HEK293 (cell line): ENCODE measurements around the gene SPATA21.

ENCODE experiments used
- CTCF ChIA-PET: fragments of 350-600 bp; formaldehyde crosslinking; extraction: SDS; loops from one replicate; lab custom pipeline; 2021; ENCODE audit warnings: antibody characterized with exemption; lab: Yijun Ruan, JAX
- POLR2A ChIA-PET: fragments of 300-600 bp; formaldehyde crosslinking; extraction: SDS; loops from one replicate; lab custom pipeline; 2020; ENCODE audit warnings: antibody characterized with exemption, inconsistent platforms; lab: Yijun Ruan, JAX
- H3K27ac ChIP-seq: fragments of 200-500 bp; sonication (Bioruptor generic); 2 replicates; pipeline ENCODE4 v1.5.1; 2014; ENCODE audit warnings: low read depth, low read length, control low read depth, inconsistent platforms; ENCODE audit errors: extremely low read depth
- H3K36me3 ChIP-seq, 2 experiments: fragments of 200-500 bp in 1 of 2; sonication (Bioruptor generic) in 1 of 2; 1 replicate in 1 of 2; 2 replicates in 1 of 2; pipeline ENCODE4 v1.5.1; 2014 to 2017; ENCODE audit warnings: inconsistent platforms in 2 of 2, low read length in 2 of 2; ENCODE audit not compliant: control insufficient read depth in 2 of 2, insufficient read depth in 1 of 2
- H3K4me1 ChIP-seq: fragments of 200-500 bp; sonication (Bioruptor generic); 2 replicates; pipeline ENCODE4 v1.5.1; 2014; ENCODE audit warnings: mild to moderate bottlenecking, low read length, inconsistent platforms; ENCODE audit not compliant: control insufficient read depth, insufficient read depth
- H3K4me3 ChIP-seq: 2 replicates; pipeline ENCODE4 v1.5.1; 2011; ENCODE audit warnings: low read depth, mild to moderate bottlenecking, control low read depth, low read length, moderate library complexity
- H3K9me3 ChIP-seq: fragments of 200-500 bp; sonication (Bioruptor generic); 2 replicates; pipeline ENCODE4 v1.5.1; 2014; ENCODE audit warnings: low read depth, low read length, inconsistent platforms; ENCODE audit not compliant: control insufficient read depth, insufficient read depth
- FEZF1 ChIP-seq: fragments of 450-650 bp; formaldehyde crosslinking; IDR thresholded peaks from 2 replicates; pipeline ENCODE4 v1.5.1; 2016; ENCODE audit warnings: missing biosample characterization, missing genetic modification characterization
- IKZF3 ChIP-seq: fragments of 450-650 bp; IDR thresholded peaks from 2 replicates; pipeline ENCODE4 v1.5.0; 2018; ENCODE audit warnings: missing biosample characterization, mild to moderate bottlenecking, missing genetic modification characterization, moderate library complexity
- KLF1 ChIP-seq: fragments of 450-650 bp; formaldehyde crosslinking; IDR thresholded peaks from 2 replicates; pipeline ENCODE4 v1.5.1; 2016; ENCODE audit warnings: missing biosample characterization, missing genetic modification characterization
- SCRT2 ChIP-seq: fragments of 450-650 bp; formaldehyde crosslinking; IDR thresholded peaks from 2 replicates; pipeline ENCODE4 v1.5.1; 2016; ENCODE audit warnings: missing biosample characterization, missing genetic modification characterization
- SP7 ChIP-seq: fragments of 450-650 bp; formaldehyde crosslinking; IDR thresholded peaks from 2 replicates; pipeline ENCODE4 v1.5.1; 2016; ENCODE audit warnings: missing biosample characterization, missing genetic modification characterization
- ZBTB7A ChIP-seq: fragments of 450-650 bp; formaldehyde crosslinking; IDR thresholded peaks from 2 replicates; pipeline ENCODE4 v1.5.1; 2016; ENCODE audit warnings: low read depth, missing biosample characterization, missing genetic modification characterization
- ZEB2 ChIP-seq: fragments of 450-650 bp; formaldehyde crosslinking; IDR thresholded peaks from 2 replicates; pipeline ENCODE4 v1.5.1; 2016; ENCODE audit warnings: missing biosample characterization, missing genetic modification characterization
- ZNF112 ChIP-seq: fragments of 450-650 bp; formaldehyde crosslinking; IDR thresholded peaks from 2 replicates; pipeline ENCODE4 v1.5.0; 2017; ENCODE audit warnings: missing biosample characterization, missing genetic modification characterization
- ZNF114 ChIP-seq: fragments of 450-650 bp; formaldehyde crosslinking; IDR thresholded peaks from 2 replicates; pipeline ENCODE4 v1.5.0; 2017; ENCODE audit warnings: missing biosample characterization, missing genetic modification characterization
- ZNF292 ChIP-seq: fragments of 450-650 bp; formaldehyde crosslinking; IDR thresholded peaks from 2 replicates; pipeline ENCODE4 v1.5.1; 2016; ENCODE audit warnings: low read depth, missing biosample characterization, missing genetic modification characterization, borderline replicate concordance
- ZNF670 ChIP-seq: fragments of 450-650 bp; formaldehyde crosslinking; IDR thresholded peaks from 2 replicates; pipeline ENCODE4 v1.5.1; 2016; ENCODE audit warnings: missing biosample characterization, missing genetic modification characterization, low read depth
- ZNF707 ChIP-seq: fragments of 450-650 bp; formaldehyde crosslinking; IDR thresholded peaks from 2 replicates; pipeline ENCODE4 v1.5.1; 2016; ENCODE audit warnings: missing biosample characterization, missing genetic modification characterization
- ZNF76 ChIP-seq: fragments of 450-650 bp; formaldehyde crosslinking; IDR thresholded peaks from 2 replicates; pipeline ENCODE4; 2016; ENCODE audit warnings: low read depth, missing biosample characterization, missing genetic modification characterization, borderline replicate concordance
- ZNF785 ChIP-seq: fragments of 450-650 bp; formaldehyde crosslinking; IDR thresholded peaks from 2 replicates; pipeline ENCODE4 v1.5.1; 2016; ENCODE audit warnings: missing biosample characterization, missing genetic modification characterization
- ZSCAN30 ChIP-seq: fragments of 450-650 bp; IDR thresholded peaks from 2 replicates; pipeline ENCODE4 v1.5.1; 2018; ENCODE audit warnings: missing biosample characterization, mild to moderate bottlenecking, missing genetic modification characterization, moderate library complexity
- TF ChIP-seq, protein P1 (sequence below): fragments of 450-650 bp; formaldehyde crosslinking; IDR thresholded peaks from 2 replicates; pipeline ENCODE4 v1.5.1; 2016; ENCODE audit warnings: missing biosample characterization, missing genetic modification characterization, low read depth
- TF ChIP-seq, protein P2 (sequence below): IDR thresholded peaks from 2 replicates; pipeline ENCODE4 v1.6.1; 2011; ENCODE audit warnings: mild to moderate bottlenecking, low read depth, low read length, borderline replicate concordance
- TF ChIP-seq, protein P3 (sequence below): fragments of 450-650 bp; formaldehyde crosslinking; IDR thresholded peaks from 2 replicates; pipeline ENCODE4 v1.5.1; 2017; ENCODE audit warnings: missing biosample characterization, missing genetic modification characterization
- TF ChIP-seq, protein P4 (sequence below): fragments of 450-650 bp; formaldehyde crosslinking; IDR thresholded peaks from 2 replicates; pipeline ENCODE4 v1.5.1; 2016; ENCODE audit warnings: missing biosample characterization, missing genetic modification characterization
- TF ChIP-seq, protein P5 (sequence below): fragments of 450-650 bp; formaldehyde crosslinking; IDR thresholded peaks from 2 replicates; pipeline ENCODE4 v1.5.1; 2016; ENCODE audit warnings: missing biosample characterization, missing genetic modification characterization

The SPATA21 gene

DNA sequence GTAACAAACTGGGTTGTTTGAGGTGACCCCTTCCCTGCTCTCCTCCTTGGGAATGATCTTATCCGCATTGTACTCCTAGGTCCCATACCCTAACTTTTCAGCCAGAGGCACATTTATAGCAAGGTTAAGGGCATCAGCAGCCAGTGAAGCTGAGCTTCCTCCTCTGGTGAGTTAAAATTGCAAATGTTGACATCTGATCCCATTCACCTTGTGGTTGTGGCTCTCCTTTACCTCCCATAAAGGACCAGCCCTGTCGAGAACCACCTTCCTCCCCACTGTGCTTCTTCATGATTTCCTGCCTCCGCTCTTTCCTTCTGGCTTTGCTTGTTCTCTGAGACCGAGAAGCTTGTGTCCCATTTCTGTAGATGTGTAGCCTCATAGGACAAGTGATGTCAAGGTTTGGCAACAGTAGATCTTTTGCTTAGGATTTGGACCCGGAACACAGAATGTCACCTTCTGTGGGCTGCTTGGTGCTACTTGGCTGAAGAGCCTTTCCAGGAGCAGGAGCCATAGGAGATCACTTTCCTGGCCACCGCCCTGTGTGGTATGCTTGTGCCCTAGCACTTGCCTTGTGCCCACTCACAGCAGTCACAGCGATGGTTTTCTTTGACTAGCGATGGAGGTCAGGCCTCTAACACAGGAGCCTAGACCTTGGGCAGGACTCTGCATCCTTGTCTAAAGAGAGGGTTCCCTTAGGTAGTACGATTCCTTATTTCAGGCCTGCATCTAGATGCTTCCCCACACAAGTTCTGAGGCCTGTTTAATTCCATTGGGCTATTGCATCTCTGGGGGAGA lies 51.4 kb downstream of the SPATA21 start:
- TF ChIP-seq SCRT2 (tag by site-specific recombination) (no peak), SP7 (tag by site-specific recombination) (no peak), ZNF76 (tag by site-specific recombination) (no peak), ZBTB7A (tag by site-specific recombination) (no peak), ZNF114 (tag by site-specific recombination) (no peak), ZNF707 (tag by site-specific recombination) (no peak), ZNF670 (tag by site-specific recombination) (no peak), ZSCAN30 (tag by site-specific recombination) (no peak), KLF1 (no peak), ZNF292 (tag by site-specific recombination) (no peak), ZNF112 (tag by site-specific recombination) (no peak), IKZF3 (tag by site-specific recombination) (no peak), FEZF1 (tag by site-specific recombination) (no peak), ZNF785 (tag by site-specific recombination) (no peak), ZEB2 (tag by site-specific recombination) (no peak)
- TF ChIP-seq, protein P1, sequence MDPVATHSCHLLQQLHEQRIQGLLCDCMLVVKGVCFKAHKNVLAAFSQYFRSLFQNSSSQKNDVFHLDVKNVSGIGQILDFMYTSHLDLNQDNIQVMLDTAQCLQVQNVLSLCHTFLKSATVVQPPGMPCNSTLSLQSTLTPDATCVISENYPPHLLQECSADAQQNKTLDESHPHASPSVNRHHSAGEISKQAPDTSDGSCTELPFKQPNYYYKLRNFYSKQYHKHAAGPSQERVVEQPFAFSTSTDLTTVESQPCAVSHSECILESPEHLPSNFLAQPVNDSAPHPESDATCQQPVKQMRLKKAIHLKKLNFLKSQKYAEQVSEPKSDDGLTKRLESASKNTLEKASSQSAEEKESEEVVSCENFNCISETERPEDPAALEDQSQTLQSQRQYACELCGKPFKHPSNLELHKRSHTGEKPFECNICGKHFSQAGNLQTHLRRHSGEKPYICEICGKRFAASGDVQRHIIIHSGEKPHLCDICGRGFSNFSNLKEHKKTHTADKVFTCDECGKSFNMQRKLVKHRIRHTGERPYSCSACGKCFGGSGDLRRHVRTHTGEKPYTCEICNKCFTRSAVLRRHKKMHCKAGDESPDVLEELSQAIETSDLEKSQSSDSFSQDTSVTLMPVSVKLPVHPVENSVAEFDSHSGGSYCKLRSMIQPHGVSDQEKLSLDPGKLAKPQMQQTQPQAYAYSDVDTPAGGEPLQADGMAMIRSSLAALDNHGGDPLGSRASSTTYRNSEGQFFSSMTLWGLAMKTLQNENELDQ (tag by site-specific recombination): no peak
- TF ChIP-seq, protein P2, sequence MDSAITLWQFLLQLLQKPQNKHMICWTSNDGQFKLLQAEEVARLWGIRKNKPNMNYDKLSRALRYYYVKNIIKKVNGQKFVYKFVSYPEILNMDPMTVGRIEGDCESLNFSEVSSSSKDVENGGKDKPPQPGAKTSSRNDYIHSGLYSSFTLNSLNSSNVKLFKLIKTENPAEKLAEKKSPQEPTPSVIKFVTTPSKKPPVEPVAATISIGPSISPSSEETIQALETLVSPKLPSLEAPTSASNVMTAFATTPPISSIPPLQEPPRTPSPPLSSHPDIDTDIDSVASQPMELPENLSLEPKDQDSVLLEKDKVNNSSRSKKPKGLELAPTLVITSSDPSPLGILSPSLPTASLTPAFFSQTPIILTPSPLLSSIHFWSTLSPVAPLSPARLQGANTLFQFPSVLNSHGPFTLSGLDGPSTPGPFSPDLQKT: no peak
- TF ChIP-seq, protein P3, sequence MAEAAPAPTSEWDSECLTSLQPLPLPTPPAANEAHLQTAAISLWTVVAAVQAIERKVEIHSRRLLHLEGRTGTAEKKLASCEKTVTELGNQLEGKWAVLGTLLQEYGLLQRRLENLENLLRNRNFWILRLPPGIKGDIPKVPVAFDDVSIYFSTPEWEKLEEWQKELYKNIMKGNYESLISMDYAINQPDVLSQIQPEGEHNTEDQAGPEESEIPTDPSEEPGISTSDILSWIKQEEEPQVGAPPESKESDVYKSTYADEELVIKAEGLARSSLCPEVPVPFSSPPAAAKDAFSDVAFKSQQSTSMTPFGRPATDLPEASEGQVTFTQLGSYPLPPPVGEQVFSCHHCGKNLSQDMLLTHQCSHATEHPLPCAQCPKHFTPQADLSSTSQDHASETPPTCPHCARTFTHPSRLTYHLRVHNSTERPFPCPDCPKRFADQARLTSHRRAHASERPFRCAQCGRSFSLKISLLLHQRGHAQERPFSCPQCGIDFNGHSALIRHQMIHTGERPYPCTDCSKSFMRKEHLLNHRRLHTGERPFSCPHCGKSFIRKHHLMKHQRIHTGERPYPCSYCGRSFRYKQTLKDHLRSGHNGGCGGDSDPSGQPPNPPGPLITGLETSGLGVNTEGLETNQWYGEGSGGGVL (tag by site-specific recombination): no peak
- TF ChIP-seq, protein P4, sequence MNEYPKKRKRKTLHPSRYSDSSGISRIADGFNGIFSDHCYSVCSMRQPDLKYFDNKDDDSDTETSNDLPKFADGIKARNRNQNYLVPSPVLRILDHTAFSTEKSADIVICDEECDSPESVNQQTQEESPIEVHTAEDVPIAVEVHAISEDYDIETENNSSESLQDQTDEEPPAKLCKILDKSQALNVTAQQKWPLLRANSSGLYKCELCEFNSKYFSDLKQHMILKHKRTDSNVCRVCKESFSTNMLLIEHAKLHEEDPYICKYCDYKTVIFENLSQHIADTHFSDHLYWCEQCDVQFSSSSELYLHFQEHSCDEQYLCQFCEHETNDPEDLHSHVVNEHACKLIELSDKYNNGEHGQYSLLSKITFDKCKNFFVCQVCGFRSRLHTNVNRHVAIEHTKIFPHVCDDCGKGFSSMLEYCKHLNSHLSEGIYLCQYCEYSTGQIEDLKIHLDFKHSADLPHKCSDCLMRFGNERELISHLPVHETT (tag by site-specific recombination): no peak
- TF ChIP-seq, protein P5, sequence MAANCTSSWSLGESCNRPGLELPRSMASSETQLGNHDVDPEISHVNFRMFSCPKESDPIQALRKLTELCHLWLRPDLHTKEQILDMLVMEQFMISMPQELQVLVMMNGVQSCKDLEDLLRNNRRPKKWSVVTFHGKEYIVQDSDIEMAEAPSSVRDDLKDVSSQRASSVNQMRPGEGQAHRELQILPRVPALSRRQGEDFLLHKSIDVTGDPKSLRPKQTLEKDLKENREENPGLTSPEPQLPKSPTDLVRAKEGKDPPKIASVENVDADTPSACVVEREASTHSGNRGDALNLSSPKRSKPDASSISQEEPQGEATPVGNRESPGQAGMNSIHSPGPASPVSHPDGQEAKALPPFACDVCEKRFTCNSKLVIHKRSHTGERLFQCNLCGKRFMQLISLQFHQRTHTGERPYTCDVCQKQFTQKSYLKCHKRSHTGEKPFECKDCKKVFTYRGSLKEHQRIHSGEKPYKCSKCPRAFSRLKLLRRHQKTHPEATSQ: no peak
- POLR2A ChIA-PET: interaction anchor here (1.5 kb wide), 1 partner anchor 11 kb away, joined by 3 read pairs; no protein-coding TSS in a partner anchor
- Histone ChIP-seq H3K4me3 (no peak overlapping the region), H3K9me3 (no peaks in the 10 kb centered on the region), H3K36me3 (peaks cover 0 to 12% of the 10 kb centered on the region in 2 experiments; a peak in 2 of 3 replicates), H3K27ac (no peak overlapping the region; the same call in 1 of the 2 replicates), H3K4me1 (0 out of 2 replicates have a peak, but pooled peaks cover 2% of the 10 kb centered on the region)
- CTCF ChIA-PET: interaction anchor here (1.0 kb wide), 1 partner anchor 10 kb away, joined by 3 read pairs; no protein-coding TSS in a partner anchor
